Brain microvascular endothelial cell (primary cell): ENCODE data around the gene WNK2.
"Not testable (repeated sequence)": the region's sequence is repeated elsewhere in the genome, so short reads cannot be mapped to it uniquely, and the experiment has no call there.

ENCODE experiments used
- DNase-seq: peaks from one replicate; pipeline ENCODE4 v3.0.0-alpha.2; 2020
- H3K27ac ChIP-seq: fragments of 250-450 bp; sonication (Bioruptor Pico); 2 replicates; pipeline ENCODE4 v1.5.1; 2020; ENCODE audit warnings: mild to moderate bottlenecking, moderate library complexity
- H3K27me3 ChIP-seq: fragments of 250-450 bp; sonication (Bioruptor Pico); replicated peaks from 2 replicates; pipeline ENCODE4 v1.5.1; 2020; ENCODE audit warnings: mild to moderate bottlenecking
- H3K36me3 ChIP-seq: fragments of 250-450 bp; sonication (Bioruptor Pico); replicated peaks from 2 replicates; pipeline ENCODE4 v1.5.1; 2020; ENCODE audit warnings: mild to moderate bottlenecking
- H3K4me3 ChIP-seq: 2 replicates; pipeline ENCODE4 v1.5.1; 2011; ENCODE audit warnings: low read depth, mild to moderate bottlenecking, control low read depth, low read length, moderate library complexity
- CTCF ChIP-seq: IDR thresholded peaks from 2 replicates; pipeline ENCODE4 v1.5.1; 2011; ENCODE audit warnings: low read depth, mild to moderate bottlenecking, moderate library complexity, low read length, control low read depth, inconsistent platforms; ENCODE audit errors: missing control alignments
- in situ Hi-C: cut with HindIII; loops from 2 replicates; pipeline ENCODE4 v1.10.0; 2017; ENCODE audit warnings: low sequenced_read_pairs, low pct_ligation_motif_present

WNK2 gene

GRCh38 chr9:93247892-93248291 is 64.0 kb downstream of the WNK2 start:
- no peak for DNase-seq
- Histone ChIP-seq H3K27me3 (no peaks in the 10 kb centered on the region), H3K27ac (no peak overlapping the region), H3K36me3 (no peaks in the 10 kb centered on the region), H3K4me3 (no peak overlapping the region)
- in situ Hi-C loops = no loop called here
- no peak for TF ChIP-seq CTCF

DNA sequence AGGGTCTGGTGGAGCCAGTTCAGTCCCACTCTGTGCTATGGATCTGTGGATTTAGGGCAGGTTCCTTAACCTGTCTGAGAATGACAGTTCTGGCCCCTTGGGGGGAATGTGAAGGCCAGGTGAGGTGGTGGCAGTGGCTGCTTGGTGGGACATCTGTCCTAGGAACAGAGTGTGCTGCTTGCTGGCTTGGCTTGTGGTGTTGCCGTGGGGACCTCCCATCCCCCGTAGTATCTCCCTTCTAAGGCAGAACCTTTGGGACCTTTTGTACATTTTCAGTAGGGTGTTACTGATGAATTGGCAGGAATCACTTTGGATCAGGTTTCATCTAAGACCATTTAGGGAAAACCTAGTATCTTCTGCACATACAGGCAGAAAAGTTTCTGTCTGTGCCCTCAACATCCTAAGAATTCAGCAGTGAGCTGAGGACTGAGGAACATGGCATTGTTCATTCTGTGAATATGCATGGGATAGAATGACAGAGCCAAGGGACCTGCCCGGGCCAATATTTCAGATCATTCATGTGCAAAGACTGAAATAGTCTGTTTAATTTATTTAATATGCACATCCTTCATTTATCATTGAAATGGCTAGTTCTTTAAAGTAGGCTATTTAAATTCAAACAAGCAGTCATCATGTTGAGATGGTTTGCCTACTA is 64.6 kb downstream of the WNK2 start:
- Histone ChIP-seq H3K27ac (no peak overlapping the region), H3K36me3 (no peaks in the 10 kb centered on the region), H3K4me3 (no peak overlapping the region), H3K27me3 (no peaks in the 10 kb centered on the region)
- DNase-seq = no peak
- in situ Hi-C loops = no loop called here
- no peak for TF ChIP-seq CTCF

DNA sequence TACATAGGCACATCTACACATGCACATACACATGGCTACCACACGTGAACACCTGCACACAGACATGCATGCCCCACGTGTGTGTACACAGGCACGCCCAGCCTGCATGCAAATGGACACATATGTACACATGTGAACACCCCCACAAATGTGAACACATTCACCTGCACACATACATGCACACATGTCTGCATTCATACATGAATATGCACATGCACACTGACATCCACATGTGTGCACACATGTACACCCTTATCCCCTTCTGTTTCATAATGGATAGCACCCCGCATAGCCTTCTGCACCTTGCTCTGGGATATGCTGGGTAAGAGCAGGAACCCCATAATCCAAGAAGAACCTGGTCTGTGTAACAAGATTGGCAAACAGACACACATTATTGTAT is 66.2 kb downstream of the WNK2 start:
- no peak overlapping the region for H3K27ac ChIP-seq
- no peaks in the 10 kb centered on the region for H3K36me3 ChIP-seq
- TF ChIP-seq CTCF = no peak
- DNase-seq = no peak
- H3K27me3 ChIP-seq = no peaks in the 10 kb centered on the region
- H3K4me3 ChIP-seq = no peak overlapping the region
- in situ Hi-C loops = no loop called here

DNA sequence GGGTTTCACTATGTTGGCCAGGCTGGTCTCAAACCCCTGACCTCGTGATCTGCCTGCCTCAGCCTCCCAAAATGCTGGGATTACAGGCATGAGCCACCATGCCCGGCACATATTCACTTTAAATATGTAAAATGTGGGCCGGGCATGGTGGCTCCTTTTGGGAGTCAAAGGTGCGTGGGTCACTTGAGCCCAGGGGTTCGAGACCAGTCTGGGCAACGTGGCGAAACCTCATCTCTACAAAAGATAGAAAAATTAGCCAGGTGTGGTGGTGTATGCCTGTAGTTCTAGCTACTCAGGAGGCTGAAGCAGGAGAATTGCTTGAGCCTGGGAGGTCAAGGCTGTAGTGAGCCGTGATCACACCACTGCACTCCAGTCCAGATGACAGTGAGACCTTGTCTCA is 67.4 kb downstream of the WNK2 start:
- H3K4me3 ChIP-seq, in situ Hi-C loops, H3K27ac ChIP-seq, H3K36me3 ChIP-seq, H3K27me3 ChIP-seq, DNase-seq: not testable (repeated sequence)

DNA sequence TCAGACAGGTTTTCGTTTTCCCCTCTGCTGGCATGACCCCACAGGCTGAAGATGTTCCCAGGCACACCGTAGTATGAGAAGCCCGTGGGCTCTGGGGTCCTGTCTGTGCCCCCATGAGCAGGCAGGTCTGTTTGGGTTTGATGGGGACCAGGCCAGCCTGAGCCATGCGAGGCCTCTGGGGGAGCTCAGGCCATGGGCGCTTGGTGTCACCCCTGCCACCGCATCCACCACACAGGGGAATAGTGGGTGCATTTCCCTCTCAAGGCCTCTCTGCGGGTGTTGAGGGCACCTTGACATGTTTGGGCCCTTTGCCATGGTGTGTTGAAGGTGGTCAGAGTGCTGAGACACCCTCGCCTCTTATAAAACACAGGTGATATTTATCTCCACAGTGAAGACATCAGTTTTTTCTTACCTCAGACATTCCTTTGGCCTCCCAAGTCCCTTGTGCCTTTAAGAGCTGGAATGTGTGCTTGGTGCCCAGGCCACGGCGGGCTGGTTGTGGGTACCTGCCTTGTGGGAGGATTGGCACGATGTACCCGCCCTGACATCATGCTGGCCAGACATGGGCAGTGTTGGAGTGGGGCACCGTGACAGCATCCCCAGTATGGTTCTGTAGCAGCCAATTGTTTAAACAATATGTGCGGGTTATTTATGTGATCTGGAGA is 68.3 kb downstream of the WNK2 start:
- in situ Hi-C loops = no loop called here
- Histone ChIP-seq H3K4me3 (no peak overlapping the region), H3K36me3 (no peaks in the 10 kb centered on the region), H3K27me3 (no peaks in the 10 kb centered on the region), H3K27ac (no peak overlapping the region)
- DNase-seq = no peak
- no peak for TF ChIP-seq CTCF

GRCh38 chr9:93252781-93253530 is 69.0 kb downstream of the WNK2 start:
- no peaks in the 10 kb centered on the region for H3K27me3 ChIP-seq
- DNase-seq = no peak
- no peaks in the 10 kb centered on the region for H3K36me3 ChIP-seq
- no peak overlapping the region for H3K4me3 ChIP-seq
- in situ Hi-C loops = no loop called here
- H3K27ac ChIP-seq = no peak overlapping the region
- no peak for TF ChIP-seq CTCF
